ENCODE data around the gene MCCC2.
"Not testable (repeated sequence)": the region's sequence is repeated elsewhere in the genome, so short reads cannot be mapped to it uniquely, and the experiment has no call there.

The MCCC2 gene

GRCh38 chr5:71663191-71663969, 76.2 kb downstream of the MCCC2 start:
- intact Hi-C loops (cut with DNase I; ENCODE audit: low total_unique reads) = no loop called here
- no peak for TF ChIP-seq CTCF (IDR thresholded peaks at IDR 0.05)
- Histone ChIP-seq H3K27ac (no peak overlapping the region), H3K27me3 (no peaks in the 10 kb centered on the region), H3K36me3 (peaks cover 0 to 1% (median 0%) of the 10 kb centered on the region in 3 donors), H3K4me3 (no peak overlapping the region), H3K9me3 (no peaks in the 10 kb centered on the region), H3K4me1 (no peaks in the 10 kb centered on the region)
- no peak for DNase-seq

- H3K36me3 ChIP-seq; DNase-seq; H3K9me3 ChIP-seq; H3K27me3 ChIP-seq; H3K27ac ChIP-seq; H3K4me3 ChIP-seq; H3K4me1 ChIP-seq; intact Hi-C loops (cut with DNase I; ENCODE audit: low total_unique reads): not testable (repeated sequence)
Observed at GRCh38 chr5:71664615-71665014, 77.5 kb downstream of the MCCC2 start.

- H3K27ac ChIP-seq = no peak overlapping the region
- no peak for TF ChIP-seq CTCF (IDR thresholded peaks at IDR 0.05)
- intact Hi-C loops (cut with DNase I; ENCODE audit: low total_unique reads) = no loop called here
- no peaks in the 10 kb centered on the region for H3K36me3 ChIP-seq
- no peak overlapping the region for H3K4me3 ChIP-seq
- H3K4me1 ChIP-seq = no peaks in the 10 kb centered on the region
- no peak for DNase-seq
- H3K9me3 ChIP-seq = no peaks in the 10 kb centered on the region
- no peaks in the 10 kb centered on the region for H3K27me3 ChIP-seq
Observed at GRCh38 chr5:71666321-71666720, 79.2 kb downstream of the MCCC2 start.

- DNase-seq = no peak
- no peaks in the 10 kb centered on the region for H3K36me3 ChIP-seq
- H3K4me3 ChIP-seq = no peak overlapping the region
- H3K4me1 ChIP-seq = no peaks in the 10 kb centered on the region
- TF ChIP-seq CTCF (IDR thresholded peaks at IDR 0.05) = no peak
- H3K27me3 ChIP-seq = no peaks in the 10 kb centered on the region
- intact Hi-C loops (cut with DNase I; ENCODE audit: low total_unique reads) = no loop called here
- no peaks in the 10 kb centered on the region for H3K9me3 ChIP-seq
- no peak overlapping the region for H3K27ac ChIP-seq
Observed at GRCh38 chr5:71677977-71678376, 90.8 kb downstream of the MCCC2 start.

- Histone ChIP-seq H3K27me3 (peaks cover 0 to 7% of the 10 kb centered on the region in 2 donors), H3K36me3 (no peaks in the 10 kb centered on the region), H3K4me1 (no peaks in the 10 kb centered on the region), H3K27ac (no peak overlapping the region), H3K9me3 (no peaks in the 10 kb centered on the region), H3K4me3 (no peak overlapping the region)
- no peak for DNase-seq
- intact Hi-C loops (cut with DNase I; ENCODE audit: low total_unique reads) = no loop called here
- TF ChIP-seq CTCF (IDR thresholded peaks at IDR 0.05) = no peak
Observed at GRCh38 chr5:71679714-71680113, 92.6 kb downstream of the MCCC2 start.

GRCh38 chr5:71680510-71680909, 93.4 kb downstream of the MCCC2 start:
- no peaks in the 10 kb centered on the region for H3K9me3 ChIP-seq
- intact Hi-C loops (cut with DNase I; ENCODE audit: low total_unique reads) = no loop called here
- H3K4me1 ChIP-seq = no peaks in the 10 kb centered on the region
- H3K27ac ChIP-seq = no peak overlapping the region
- H3K4me3 ChIP-seq = no peak overlapping the region
- H3K36me3 ChIP-seq = no peaks in the 10 kb centered on the region
- H3K27me3 ChIP-seq = peaks cover 0 to 7% of the 10 kb centered on the region in 2 donors
- DNase-seq = no peak
- TF ChIP-seq CTCF (IDR thresholded peaks at IDR 0.05) = no peak
